Hematopoietic multipotent progenitor cell treated with erythropoietin and hydrocortisone succinate and interleukin-3 and kit ligand, for 6 days (in vitro differentiated cells): ENCODE results near the gene KIF21A.

ENCODE experiments used
- DNase-seq: peaks from one replicate; pipeline ENCODE4 v3.0.0-alpha.2; 2015

Gene KIF21A

GRCh38 chr12:39389399-39390150 is 53.3 kb downstream of the KIF21A start:
- DNase-seq, result no peak

DNA sequence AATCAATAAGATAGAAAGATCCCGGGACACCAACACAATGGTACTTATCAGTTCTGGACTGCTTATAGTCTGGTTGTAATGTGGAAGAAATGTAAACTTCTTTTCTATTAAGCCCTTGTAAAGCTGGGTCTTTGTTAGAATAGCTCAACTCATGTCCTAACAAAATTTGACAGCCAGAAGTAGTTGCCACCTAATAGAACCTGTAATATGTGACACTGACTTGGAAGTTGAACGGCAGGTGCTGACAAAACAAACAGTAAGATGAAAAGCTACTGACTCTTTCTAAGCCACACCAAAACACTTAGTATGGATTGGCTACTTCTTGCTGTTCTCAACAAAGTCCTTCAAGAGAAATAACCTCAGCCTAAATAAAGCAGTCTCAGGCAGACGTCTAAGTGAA is 56.6 kb downstream of the KIF21A start:
- no peak for DNase-seq

GRCh38 chr12:39383114-39383513 is 59.8 kb downstream of the KIF21A start:
- DNase-seq, result no peak

DNA sequence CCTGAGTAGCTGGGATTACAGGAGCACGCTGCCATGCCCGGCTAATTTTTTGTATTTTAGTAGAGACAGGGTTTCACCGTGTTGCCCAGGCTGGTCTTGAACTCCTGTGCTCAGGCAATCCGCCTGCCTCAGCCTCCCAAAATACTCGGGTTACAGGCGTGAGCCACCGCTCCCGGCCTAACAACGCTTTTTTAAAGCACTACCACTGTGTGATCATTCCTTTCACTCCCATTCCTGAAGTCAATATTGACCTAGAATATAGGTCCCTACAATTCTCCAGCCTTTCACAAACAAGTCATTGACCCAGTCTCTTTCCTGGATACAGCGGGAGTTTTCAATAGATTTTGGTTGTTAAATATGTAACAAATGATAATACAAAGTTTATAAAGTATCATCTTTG is 62.8 kb downstream of the KIF21A start:
- DNase-seq, result no peak

GRCh38 chr12:39378341-39378740 is 64.6 kb downstream of the KIF21A start:
- no peak for DNase-seq

DNA sequence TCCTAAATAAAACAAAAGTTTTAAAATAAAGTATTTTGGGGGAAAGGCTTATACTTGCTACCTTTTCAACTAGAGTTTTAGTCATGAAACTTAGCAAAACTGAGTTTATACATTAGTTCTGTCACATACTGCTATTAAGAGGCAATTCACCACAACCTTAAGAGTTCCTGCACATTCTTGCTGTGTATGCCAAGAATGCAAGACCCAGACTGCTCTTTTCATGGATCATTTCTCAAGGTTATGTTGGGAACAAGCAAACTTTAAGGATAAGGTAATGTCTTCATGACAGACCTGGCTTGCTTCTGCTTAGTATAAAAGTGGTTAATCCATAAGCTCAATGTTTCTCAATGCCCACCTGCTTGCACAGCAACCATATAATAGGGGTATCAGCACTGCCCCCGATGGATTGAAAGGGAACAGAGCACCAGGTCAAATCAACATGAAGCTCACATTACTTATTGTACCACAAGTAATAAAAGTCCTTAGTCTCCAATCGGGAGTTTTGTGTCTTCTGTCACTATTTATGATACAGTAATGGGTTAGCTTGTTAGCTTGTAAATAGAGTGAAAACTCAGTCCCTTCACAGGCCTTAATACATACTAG is 67.6 kb downstream of the KIF21A start:
- peak; percentile 19 for DNase-seq

GRCh38 chr12:39372929-39373328 is 70.0 kb downstream of the KIF21A start:
- DNase-seq, result peak; percentile 6

DNA sequence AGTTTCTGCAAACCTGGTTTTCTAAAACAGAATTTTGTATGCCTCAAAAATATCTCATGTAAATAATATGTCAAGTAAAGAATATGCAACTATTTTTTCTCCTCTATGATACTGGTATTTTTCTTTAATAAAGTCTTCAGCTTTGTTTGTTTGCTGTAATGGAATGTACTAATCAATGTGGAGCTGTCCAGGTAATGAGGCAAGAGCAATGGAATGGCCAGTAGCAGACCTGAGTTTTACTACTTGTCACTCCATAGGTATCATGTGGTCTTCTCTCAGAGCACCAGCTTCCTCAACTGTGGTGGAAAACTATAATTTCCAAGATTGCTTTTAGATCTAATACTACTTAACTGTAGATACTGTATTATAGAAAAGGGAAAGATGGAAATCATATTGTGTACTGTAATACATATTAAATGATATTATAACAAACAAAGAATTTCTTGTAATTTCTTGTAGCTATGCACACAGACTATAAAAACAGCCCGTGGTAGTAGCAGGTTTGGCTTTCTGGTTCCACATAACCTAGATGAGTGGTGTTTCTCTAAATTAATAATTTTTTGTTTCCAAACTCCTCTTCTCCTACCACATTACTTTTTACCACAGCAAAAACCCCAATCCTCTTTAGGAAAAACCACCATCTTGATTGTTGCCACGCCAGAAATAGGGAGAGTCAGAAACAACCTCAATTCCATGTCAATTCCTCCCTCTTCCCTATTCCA is 70.6 kb downstream of the KIF21A start:
- no peak for DNase-seq

DNA sequence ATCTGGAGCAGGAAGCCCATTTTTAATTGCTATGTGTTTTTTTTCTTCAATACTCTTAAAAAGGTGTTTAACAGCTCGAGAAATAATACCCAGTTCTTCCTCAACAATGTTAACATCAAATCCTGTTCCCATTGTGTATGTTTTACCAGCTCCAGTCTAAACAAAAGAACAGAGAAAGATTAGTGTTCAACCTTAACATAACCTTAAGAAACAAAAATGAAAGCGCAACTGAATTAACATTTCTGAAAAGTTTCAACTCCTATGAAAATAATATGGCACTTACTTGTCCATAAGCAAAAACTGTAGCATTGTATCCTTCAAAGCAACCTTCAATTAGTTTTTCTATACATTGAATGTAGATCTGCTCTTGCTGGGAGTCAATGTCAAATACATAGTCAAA is 73.2 kb downstream of the KIF21A start:
- no peak for DNase-seq

GRCh38 chr12:39368891-39369290 is 74.0 kb downstream of the KIF21A start:
- DNase-seq, result no peak

- no peak for DNase-seq
Observed at GRCh38 chr12:39368096-39368495, 74.8 kb downstream of the KIF21A start.

DNA sequence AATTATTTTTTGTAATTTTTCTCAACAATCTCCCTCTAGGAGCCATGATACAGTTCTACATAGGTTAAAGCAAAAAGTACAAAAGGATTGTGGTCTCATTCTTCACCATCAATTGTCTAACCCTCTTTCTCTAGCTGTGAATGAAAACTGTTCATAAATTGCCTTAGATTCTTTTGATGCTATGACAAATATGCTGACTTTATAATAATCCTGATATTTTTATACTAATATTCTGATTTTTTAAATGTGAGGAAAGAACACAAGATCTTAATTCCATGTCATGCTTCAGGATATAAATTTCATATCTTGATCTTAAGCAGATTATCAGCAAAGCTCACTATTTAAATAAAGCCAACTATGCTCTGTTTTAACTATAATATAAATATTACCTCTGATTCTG is 75.4 kb downstream of the KIF21A start:
- DNase-seq, result no peak

DNA sequence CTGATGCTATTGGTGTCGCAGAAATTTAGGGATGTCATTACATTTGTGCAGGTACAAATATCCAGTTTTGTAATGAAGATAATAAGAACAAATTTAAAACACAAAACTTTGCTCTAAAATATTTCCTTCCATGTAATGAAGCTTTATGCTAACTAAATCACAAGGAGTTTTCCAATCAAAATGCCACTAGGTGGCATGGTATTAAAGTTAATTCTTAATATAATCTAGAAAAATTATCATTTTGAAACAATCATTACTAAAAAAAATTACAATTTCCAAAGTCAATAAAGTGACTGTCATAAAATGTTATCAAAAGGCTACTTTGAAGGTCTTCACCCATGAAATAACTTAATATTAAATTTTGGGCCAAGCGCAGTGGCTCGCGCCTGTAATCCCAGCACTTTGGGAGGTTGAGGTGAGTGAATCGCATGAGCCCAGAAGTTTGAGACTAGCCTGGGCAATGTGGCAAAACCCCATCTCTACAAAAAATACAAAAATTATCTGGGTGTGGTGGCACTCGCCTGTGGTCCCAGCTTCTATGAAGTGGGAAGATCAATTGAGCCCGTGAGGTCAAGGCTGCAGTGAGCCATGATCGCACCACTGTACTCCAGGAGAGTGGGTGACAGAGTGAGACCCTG is 77.4 kb downstream of the KIF21A start:
- DNase-seq, result peak; percentile 14

- no peak for DNase-seq
Observed at GRCh38 chr12:39364196-39364595, 78.7 kb downstream of the KIF21A start.

- no peak for DNase-seq
Observed at GRCh38 chr12:39359645-39360044, 83.3 kb downstream of the KIF21A start.

DNA sequence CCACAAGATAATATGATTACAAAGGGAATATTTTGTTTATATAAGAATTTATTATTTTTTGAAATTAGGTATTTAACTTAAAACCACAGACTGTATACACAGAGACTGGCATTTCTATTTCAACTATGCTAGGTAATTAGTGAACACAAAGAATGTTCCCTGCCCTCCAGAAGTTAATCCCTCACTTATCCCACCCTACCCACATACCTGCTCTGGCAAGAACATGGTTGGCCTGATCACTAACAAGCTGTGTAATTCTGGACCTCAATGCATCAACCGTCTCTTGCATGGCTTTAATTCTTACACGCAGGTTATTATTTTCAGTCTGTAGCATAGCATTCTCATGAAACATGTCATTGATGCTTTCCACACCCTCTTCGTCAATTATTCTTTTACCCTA is 85.9 kb downstream of the KIF21A start:
- DNase-seq, result no peak

- no peak for DNase-seq
Observed at GRCh38 chr12:39355841-39356240, 87.1 kb downstream of the KIF21A start.

- DNase-seq, result no peak
Observed at GRCh38 chr12:39354955-39355354, 88.0 kb downstream of the KIF21A start.

DNA sequence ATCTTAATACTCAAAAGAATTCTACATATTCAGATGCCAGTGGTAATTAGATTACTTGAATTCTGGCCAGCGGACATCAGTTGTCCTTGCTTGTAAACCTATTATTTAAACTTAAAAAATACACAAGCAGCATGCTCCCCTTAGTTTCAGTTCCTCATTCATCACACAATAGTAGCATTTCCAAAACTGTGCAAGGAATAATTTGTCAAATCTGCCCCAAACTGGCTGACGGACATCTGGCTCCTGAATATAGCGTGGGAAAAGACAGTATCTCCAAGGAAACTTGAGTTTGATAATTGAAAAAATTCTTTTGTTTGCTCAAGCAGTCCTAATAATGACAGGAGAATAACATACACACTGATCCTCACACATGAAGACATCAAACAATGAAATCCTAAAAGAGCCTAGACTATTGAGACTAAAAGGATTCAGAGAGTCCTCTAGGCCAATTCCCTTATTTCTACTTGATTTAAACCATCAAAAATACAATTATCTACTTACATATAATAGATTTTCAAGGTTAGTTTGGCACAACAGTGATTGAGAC is 90.4 kb downstream of the KIF21A start:
- no peak for DNase-seq

DNA sequence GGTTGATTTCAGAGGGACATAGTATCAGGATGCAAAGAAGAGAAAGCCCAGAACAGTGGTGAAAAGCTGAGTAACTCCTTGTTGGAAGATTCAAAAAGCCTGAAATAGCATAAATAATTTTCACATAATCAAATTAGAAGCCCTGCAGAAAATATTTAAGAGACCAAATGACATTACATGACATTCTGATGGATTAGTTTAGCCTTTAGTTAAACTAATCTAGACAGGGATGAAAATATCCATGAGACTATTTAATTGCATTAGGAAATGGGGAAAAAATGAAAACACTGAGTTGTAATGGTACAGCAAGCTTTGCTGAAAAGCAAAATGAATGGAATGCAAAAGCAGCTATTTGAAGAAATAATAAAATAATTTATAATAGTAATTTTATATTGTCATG is 91.8 kb downstream of the KIF21A start:
- no peak for DNase-seq

DNA sequence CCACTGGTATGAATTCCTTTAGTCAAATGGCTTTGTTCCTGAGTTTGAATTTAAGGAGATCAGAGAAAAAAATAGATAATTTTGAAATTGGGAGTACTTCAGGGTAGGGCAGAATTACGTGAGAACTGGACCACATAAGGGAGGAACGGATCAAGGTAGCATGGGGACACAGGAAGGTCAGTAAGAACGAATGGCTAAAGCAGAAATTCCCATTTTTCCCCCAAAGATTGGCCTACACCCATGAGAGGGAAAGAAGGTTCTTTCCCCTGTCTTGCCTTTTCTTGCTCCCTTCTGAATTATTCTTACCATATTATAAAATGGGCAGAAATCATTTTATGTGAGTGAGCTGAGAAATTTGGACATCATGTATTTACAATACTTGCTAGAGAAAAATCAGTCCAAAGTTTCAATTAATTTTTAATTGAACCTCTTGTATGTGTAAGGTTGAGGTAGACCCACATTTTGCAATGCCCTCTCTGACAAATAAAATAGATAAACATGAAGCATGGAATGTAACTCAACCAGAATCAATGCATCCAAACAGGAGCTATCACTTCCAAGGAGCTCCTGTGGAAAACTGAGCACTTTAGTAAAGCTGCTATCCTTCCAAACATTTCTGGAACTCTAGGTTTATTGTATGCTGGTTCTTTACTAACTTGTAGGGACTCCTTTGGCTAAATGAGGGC is 93.8 kb downstream of the KIF21A start:
- DNase-seq, result no peak

GRCh38 chr12:39348523-39348922 is 94.4 kb downstream of the KIF21A start:
- no peak for DNase-seq

- no peak for DNase-seq
Observed at GRCh38 chr12:39344926-39345325, 98.0 kb downstream of the KIF21A start.
